Measurements from ENCODE around the gene CDC5L. TPM values are rescaled to one million over a fixed set of nuclear protein-coding genes. Genes with fewer than 3 reads are reported as not detected.

CDC5L gene
- total and polyA plus RNA-seq, 3 donors from 2014 or later: 19.7 to 20.5 (median 20.3) TPM

- TF ChIP-seq CTCF (IDR thresholded peaks at IDR 0.05) (no peak), POLR2A (IDR thresholded peaks at IDR 0.05) (no peak)
- Histone ChIP-seq H3K36me3 (ENCODE audit: low read depth, missing control alignments) (no peaks in the 10 kb centered on the region), H3K9me3 (no peaks in the 10 kb centered on the region), H3K4me3 (no peak overlapping the region), H3K4me1 (no peaks in the 10 kb centered on the region), H3K27ac (no peak overlapping the region), H3K27me3 (no peaks in the 10 kb centered on the region)
- no peak for DNase-seq
- intact Hi-C loops (cut with DNase I; ENCODE audit: low total_unique reads): no loop called here
- 71 to 73% methylated on average over 2 of the region's 2 CpGs for whole genome bisulfite sequencing, 2 donors
Observed at GRCh38 chr6:44373787-44374186, 13.7 kb upstream of the CDC5L start.

GRCh38 chr6:44375071-44375470 is 12.4 kb upstream of the CDC5L start:
- intact Hi-C loops (cut with DNase I; ENCODE audit: low total_unique reads): no loop called here
- no peak for DNase-seq
- Histone ChIP-seq H3K27ac (no peak overlapping the region), H3K27me3 (no peaks in the 10 kb centered on the region), H3K4me3 (no peak overlapping the region), H3K4me1 (no peaks in the 10 kb centered on the region), H3K9me3 (no peaks in the 10 kb centered on the region), H3K36me3 (ENCODE audit: low read depth, missing control alignments) (no peaks in the 10 kb centered on the region)
- 88 to 90% methylated on average over 3 of the region's 3 CpGs for WGBS, 2 donors
- TF ChIP-seq CTCF (IDR thresholded peaks at IDR 0.05) (no peak), POLR2A (IDR thresholded peaks at IDR 0.05) (no peak)

- Histone ChIP-seq H3K27ac (no peak overlapping the region), H3K9me3 (no peaks in the 10 kb centered on the region), H3K4me3 (no peak overlapping the region), H3K36me3 (ENCODE audit: low read depth, missing control alignments) (no peaks in the 10 kb centered on the region), H3K27me3 (no peaks in the 10 kb centered on the region), H3K4me1 (no peaks in the 10 kb centered on the region)
- WGBS, 2 donors: 87 to 91% methylated on average over 3 of the region's 3 CpGs
- no peak for DNase-seq
- intact Hi-C loops (cut with DNase I; ENCODE audit: low total_unique reads): no loop called here
- TF ChIP-seq CTCF (IDR thresholded peaks at IDR 0.05) (no peak), POLR2A (IDR thresholded peaks at IDR 0.05) (no peak)
Observed at GRCh38 chr6:44377484-44377883, 10.0 kb upstream of the CDC5L start.

- WGBS, 2 donors: 54 to 100% methylated on average over 1 of the region's 1 CpG
- DNase-seq: no peak
Observed at GRCh38 chr6:44377971-44378370, 9.5 kb upstream of the CDC5L start.

More at GRCh38 chr6:44377971-44378370, 9.5 kb upstream of the CDC5L start:
- no peaks in the 10 kb centered on the region for H3K9me3 ChIP-seq
- H3K4me1 ChIP-seq: no peaks in the 10 kb centered on the region
- no peak overlapping the region for H3K4me3 ChIP-seq
- H3K27me3 ChIP-seq: no peaks in the 10 kb centered on the region
- H3K27ac ChIP-seq: no peak overlapping the region
- TF ChIP-seq CTCF (IDR thresholded peaks at IDR 0.05) (no peak), POLR2A (IDR thresholded peaks at IDR 0.05) (no peak)
- no peaks in the 10 kb centered on the region for H3K36me3 ChIP-seq (ENCODE audit: low read depth, missing control alignments)
- intact Hi-C loops (cut with DNase I; ENCODE audit: low total_unique reads): no loop called here
